GM21723 (cell line): ENCODE data around the gene SBK3.
A peak's percentile ranks its signal among the peaks of the same experiment; 100 is the strongest.
"Not testable (repeated sequence)": the region's sequence is repeated elsewhere in the genome, so short reads cannot be mapped to it uniquely, and the experiment has no call there.

ENCODE experiments used
- ATAC-seq: cut with Tn5 transposase; IDR thresholded peaks from one replicate; pipeline ENCODE4 v1.9.1; 2021; ENCODE audit warnings: mild to moderate bottlenecking, moderate library complexity; ENCODE audit not compliant: unreplicated experiment

Gene SBK3

GRCh38 chr19:55545443-55545842 is at the start of gene SBK3:
TSS of gene SBK3 (minus strand) at chr19:55545543. CDS start at chr19:55545543, 0 bp downstream.
- no peak for ATAC-seq

- no peak for ATAC-seq
Observed at GRCh38 chr19:55593096-55593772, 47.9 kb upstream of the SBK3 start.

- ATAC-seq: no peak
Observed at GRCh38 chr19:55592391-55593090, 47.2 kb upstream of the SBK3 start.

- ATAC-seq: no peak
Observed at GRCh38 chr19:55591555-55591954, 46.2 kb upstream of the SBK3 start.

GRCh38 chr19:55590617-55591016 is 45.3 kb upstream of the SBK3 start:
- ATAC-seq: no peak

GRCh38 chr19:55590109-55590508 is 44.8 kb upstream of the SBK3 start:
- no peak for ATAC-seq

GRCh38 chr19:55588738-55589137 is 43.4 kb upstream of the SBK3 start:
- ATAC-seq: no peak

DNA sequence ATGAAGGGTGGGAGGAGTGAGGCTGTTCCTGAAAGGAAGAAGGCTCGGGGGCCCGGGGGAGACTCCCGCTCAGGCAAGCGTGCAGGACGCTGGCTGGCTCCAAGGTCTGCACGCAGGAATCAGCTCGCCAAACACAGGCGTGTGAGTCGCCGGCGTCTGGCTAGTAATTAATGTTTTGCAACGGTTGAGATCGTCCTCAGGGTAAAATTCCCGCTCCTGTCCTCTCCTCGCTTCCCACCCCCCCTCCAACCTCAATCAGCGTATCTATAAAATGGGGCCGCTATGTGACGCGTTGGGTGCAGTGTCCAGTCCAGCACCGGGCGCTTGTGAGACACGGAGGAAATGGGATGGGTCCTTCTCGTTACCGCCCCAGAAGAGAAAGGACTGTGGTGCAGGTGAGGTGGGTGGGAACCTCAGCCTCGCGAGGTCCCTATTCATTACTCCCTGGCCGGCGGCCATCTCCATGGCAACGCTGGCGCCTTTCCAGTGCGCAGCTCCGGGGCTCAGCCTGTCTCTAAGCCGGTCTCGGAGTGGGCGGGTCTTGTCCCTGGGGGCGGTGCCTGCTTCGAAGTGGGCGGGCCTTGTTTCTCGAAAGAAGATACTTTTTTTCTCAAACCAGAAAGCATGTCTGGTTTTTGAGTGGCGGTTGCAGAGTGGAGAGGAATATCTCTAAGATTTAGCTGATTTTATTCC is 41.8 kb upstream of the SBK3 start:
- peak; percentile 89 for ATAC-seq

- ATAC-seq: no peak
Observed at GRCh38 chr19:55585658-55586339, 40.5 kb upstream of the SBK3 start.

GRCh38 chr19:55584871-55585270 is 39.5 kb upstream of the SBK3 start:
- ATAC-seq: no peak

DNA sequence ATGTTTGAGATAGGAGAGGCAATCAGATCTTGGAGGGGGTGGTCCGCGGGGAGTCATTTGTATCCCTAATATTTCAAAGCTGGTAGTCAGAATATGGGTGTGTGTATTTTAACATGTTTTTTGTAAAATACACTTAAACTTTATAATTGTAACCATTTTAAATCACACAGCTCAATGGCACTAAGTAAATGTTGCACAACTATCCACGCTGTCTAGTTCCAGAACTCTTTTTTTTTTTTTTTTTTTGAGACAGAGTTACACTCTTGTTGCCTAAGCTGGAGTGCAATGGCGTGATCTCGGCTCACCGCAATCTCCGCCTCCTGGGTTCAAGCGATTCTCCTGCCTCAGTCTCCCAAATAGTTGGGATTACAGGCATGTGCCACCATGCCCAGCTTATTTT is 38.6 kb upstream of the SBK3 start:
- ATAC-seq: not testable (repeated sequence)

- not testable (repeated sequence) for ATAC-seq
Observed at GRCh38 chr19:55582284-55582683, 36.9 kb upstream of the SBK3 start.

DNA sequence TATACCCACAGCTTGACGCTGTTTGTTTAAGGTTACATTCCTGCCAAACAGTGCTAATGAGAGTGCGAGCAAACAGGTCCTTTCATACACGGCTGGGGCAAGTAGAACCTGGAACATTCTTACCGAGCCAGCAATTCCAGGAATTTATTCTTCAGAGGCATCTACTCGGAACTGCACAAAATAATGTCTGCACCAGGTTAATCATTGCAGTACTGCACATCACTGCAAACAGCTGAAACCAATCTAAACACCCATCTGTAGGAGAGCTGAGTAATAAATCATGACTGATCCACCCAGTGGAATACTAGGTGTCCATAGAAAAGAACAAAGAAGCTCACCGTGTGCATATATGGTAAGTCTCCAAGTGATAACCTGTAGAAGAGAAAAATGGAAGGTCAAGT is 36.5 kb upstream of the SBK3 start:
- no peak for ATAC-seq

DNA sequence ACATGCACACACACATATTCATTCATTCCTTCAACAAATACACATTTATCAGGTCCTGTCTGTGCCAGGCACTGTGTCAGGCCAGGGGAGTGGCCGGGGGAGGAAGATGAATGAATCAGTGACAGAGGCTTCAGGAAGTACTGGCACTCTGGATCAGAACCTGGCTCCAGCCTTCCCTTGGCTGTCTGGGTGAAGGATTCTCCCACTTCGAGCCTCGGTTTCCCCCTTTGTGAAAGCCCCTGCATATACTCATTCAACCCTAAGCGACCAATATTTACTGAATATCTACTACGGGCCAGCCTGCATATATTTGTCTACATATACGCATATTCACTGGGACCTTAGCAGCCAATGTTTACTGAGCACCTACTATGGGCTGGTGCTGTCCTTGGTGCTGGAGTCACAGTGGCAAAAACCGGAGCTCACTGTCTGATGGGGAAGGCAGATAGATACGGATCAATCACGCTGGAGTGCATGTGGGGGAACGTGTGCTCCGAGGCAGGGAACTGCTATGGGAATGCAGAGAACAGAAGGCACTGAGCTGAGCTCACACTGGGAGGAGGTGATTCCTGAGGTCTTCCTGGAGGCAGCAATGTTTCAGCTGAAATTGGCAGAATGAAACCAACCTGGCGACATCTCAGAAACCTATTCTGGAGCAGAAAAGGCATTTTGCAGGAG is 35.9 kb upstream of the SBK3 start:
- ATAC-seq: no peak

- ATAC-seq: peak; percentile 70
Observed at GRCh38 chr19:55580628-55581144, 35.3 kb upstream of the SBK3 start, which contains the start of gene ZNF579. TSS of gene ZNF579 (minus strand) at chr19:55580848. CDS start at chr19:55579639, 1,209 bp downstream.

DNA sequence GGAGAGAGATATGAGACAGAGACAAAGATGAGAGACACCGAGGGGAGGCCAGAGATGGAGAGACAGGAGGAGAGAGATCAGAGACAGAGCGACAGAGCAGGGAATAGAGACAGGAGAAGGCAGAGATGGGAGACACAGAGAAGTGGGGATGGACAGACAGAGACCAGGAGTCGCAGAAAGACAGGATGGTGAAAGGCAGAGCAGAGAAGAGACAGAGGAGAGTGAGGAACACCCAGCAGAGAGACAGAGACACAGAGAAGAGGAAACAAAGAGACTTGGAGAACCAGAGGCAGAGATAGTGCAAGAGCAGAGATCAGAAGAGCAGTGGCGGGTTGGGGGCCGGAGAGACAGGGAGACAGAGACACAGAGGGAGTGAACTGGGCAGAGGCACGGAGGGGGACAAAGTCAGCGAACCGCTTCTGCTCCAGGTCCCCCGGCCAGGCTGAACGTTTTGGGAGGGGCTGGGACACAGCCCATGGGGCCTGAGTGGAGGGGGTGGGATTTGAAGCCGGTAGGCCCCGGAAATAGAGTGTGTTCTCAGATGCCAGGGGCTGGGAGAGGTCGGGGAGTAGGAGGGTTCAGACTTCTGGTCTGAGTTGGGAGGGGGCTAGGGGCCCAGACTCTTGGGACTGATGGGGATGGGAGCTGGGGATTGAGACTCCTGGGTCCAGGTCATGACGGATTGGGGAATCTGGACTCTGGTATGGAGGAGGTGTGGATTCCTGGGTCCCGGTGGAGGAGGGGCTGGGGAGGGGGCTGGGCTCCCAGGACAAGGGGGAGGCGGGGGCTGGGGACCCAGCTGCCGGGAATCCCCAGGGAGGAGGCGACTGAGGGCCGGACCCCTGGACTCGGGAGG is 34.7 kb upstream of the SBK3 start:
- no peak for ATAC-seq

- no peak for ATAC-seq
Observed at GRCh38 chr19:55578761-55579747, 33.7 kb upstream of the SBK3 start.

- ATAC-seq: no peak
Observed at GRCh38 chr19:55578031-55578760, 32.9 kb upstream of the SBK3 start.
